ENCODE results near the gene NARS2.
"Not testable (repeated sequence)": the region's sequence is repeated elsewhere in the genome, so short reads cannot be mapped to it uniquely, and the experiment has no call there.

Gene NARS2

DNA sequence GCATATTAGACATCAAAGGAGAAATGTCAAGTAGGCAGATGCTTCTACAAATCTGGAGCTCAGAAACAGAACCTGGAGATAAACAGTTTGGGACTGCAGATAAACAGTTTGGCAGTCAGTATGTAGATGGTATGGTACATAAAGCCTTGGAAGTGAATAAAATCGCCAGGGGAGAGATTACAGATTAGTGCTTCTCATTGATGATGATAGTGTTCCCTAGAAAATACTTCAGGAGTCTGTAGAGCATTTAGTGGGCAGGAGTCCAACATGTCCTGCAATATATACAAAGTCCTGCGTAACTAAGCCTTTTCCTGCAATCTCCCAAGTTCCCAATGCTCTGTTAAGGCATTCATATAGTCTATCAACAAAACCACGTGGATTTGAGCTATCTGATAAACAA lies 35.2 kb downstream of the NARS2 start:
- no peak for DNase-seq

GRCh38 chr11:78536933-78537332 lies 37.7 kb downstream of the NARS2 start:
- DNase-seq: no peak

GRCh38 chr11:78535920-78536319 lies 38.7 kb downstream of the NARS2 start:
- no peak for DNase-seq

- no peak for DNase-seq
These were observed 39.6 kb downstream of the NARS2 start for GRCh38 chr11:78535027-78535426.

- DNase-seq: no peak
These were observed 41.3 kb downstream of the NARS2 start for GRCh38 chr11:78533399-78533798.

GRCh38 chr11:78532991-78533390 lies 41.7 kb downstream of the NARS2 start:
- DNase-seq: no peak

DNA sequence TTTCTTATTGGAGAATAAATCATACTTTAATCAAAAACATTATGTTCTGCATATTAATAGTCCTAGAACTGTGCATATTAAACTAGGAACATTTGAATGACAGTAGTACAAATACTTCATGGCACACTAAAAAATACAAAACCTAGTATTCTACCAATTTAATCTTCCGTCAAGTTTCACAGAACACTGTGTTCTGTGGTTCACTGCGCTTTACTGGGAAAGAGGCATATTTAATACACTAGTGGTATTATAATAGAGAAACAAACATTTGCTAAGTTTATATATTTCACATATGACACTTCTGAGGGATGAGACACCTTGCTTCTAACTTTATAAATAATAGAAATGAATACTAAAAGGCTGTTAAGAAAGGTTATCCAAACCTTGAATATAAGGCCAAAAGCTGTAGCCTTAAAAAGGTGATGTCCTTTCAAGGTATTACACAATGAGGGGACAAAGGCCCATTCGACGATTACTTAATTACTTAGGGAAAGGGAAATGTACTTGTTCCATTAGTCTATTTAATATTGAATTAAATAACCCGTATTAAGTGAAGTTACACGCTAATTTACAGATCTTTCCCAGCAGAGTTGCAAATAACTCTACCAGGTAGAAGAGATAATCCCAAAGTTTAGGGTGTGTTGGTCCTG lies 48.0 kb downstream of the NARS2 start:
- no peak for DNase-seq

- DNase-seq: no peak
These were observed 48.9 kb downstream of the NARS2 start for GRCh38 chr11:78525720-78526119.

DNA sequence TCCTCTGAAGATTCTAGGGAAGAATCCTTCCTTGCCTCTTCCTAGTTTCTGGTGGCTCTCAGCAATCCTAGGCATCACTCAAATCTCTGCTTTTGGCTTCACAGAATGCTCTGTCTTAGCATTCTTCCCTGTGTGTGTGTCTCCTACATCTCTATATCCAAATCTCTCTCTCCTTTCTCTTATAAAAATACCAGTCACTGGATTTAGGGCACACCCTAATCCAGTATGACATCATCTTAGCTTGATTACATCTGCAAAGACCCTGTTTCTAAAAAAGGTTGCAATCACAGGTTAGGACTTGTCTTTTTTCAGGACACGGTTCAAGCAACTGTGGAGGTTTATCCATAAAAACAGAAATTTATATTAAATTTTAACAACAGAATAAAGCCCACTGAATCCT lies 54.4 kb downstream of the NARS2 start:
- no peak for DNase-seq

- DNase-seq: no peak
These were observed 58.4 kb downstream of the NARS2 start for GRCh38 chr11:78516281-78516680.

DNA sequence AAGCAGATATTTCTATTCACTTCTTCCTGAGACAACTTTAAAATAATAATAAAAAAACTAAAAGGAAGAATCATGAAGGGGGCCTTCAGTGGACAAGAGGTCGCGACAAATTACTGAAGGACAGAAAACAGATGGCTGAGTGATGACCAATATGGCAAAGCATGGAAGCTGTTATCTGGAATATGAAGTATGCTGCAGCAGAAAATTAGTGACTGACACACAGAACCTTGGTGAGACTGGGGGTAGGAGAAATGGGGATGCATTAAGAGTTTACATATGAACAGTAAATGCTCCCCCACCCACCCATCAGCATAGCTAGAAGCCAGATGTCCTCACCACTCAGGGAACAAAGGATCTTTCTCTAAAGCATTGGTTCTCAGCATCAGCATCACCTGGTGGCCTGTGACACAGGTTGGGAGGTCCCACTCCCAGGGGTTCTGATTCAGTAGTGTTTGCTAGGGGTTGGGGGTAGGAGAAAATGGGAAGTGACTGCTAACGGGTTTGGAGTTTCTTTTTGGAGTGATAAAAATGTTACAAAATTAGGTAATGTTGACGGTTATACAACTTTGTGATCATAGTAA lies 59.7 kb downstream of the NARS2 start:
- no peak for DNase-seq

DNA sequence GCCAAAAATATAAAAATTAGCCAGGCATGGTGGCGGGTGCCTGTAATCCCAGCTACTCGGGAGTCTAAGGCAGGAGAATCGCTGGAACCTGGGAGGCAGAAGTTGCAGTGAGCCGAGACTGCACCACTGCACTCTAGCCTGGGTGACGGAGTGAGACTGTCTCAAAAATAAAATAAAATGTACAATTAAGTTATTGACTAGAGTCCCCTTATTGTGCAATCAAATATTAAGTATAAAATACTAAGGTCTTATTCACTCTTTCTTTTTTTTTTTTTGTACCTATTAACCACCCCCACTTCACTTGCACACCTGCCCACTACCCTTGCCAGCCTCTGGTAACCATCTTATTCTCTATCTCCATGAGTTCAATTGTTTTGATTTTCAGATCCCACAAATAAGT lies 61.6 kb downstream of the NARS2 start:
- not testable (repeated sequence) for DNase-seq

DNA sequence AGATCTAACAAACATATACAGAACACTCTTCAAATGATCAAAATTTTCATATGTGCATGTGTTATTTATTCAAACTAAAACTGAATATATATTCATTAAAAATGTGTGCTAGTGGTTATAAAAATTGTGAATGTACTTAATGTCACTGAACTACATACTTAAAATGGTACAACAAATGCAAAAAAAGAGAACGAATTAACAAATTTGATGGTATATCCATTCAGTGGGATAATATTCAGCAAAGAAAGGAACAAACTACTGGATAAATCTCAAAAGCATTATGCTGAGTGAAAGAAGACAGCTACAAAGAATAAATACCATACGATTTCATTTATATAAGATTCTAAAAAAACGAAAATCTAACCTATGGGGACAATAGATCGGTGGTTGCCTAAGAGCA lies 64.1 kb downstream of the NARS2 start:
- no peak for DNase-seq

DNA sequence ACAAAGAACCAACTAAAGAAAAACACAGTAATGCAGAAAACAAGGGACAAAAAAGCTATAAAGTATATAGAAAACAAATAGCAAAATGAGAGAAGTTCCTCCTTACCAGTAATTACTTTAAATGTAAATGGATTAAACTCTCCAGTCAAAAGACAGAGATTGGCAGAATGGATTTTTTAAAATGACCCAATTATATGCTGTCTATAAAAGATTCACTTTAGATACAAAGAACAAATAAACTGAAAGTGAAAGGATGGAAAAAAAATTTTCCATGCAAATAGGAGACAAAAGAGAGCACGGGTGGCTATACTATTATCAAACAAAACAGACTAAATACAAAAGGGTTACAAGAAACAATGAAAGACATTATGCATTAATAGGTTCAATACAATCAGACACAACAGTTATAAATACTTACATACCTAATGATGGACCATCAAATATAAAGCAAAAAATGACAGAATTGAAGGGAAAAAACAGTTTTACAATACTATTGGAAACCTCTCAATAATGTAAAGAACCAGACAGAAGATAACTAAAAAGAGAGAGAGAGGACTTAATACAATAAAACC lies 64.6 kb downstream of the NARS2 start:
- DNase-seq: no peak

DNA sequence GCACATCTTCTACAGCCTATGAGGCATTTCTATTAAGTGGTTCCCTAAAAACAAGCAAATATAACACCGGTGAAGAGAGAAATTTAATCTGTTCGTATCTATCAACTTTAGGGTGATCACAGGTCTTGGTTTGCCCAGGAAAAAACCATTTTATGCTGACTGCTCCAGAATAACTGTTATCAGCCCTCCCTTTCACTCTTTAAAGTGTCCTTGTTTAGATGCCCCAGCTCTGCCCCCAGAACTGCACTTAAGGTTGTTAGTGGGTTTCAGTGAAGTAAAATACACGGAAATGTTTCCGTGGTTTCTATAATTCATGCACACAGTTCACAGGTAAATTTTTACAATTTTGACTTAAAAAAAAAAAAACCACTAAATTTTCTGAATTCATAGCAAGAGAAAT lies 70.0 kb downstream of the NARS2 start:
- no peak for DNase-seq

GRCh38 chr11:78504181-78504580 lies 70.5 kb downstream of the NARS2 start:
- no peak for DNase-seq

DNA sequence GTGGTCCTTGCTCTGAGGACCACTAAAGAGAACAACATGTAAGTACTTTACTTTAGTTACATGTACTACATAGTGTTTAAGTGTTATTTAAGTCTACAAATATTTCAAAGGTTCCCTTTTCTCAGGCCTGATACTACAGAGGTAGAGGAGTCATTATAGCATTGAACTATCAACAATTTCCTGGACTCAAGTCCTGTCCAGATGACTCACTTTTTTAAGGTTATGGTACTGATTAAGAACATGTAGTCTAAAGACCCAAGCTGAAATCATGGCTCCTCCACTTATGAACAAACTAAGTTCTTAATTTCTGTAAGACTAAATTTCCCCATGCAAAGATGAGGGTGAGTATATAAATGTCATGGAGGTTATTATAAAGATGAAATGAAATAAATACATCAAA lies 74.7 kb downstream of the NARS2 start:
- no peak for DNase-seq

- DNase-seq: no peak
These were observed 77.4 kb downstream of the NARS2 start for GRCh38 chr11:78497293-78497692.

GRCh38 chr11:78493413-78493975 lies 81.2 kb downstream of the NARS2 start:
- DNase-seq: no peak

DNA sequence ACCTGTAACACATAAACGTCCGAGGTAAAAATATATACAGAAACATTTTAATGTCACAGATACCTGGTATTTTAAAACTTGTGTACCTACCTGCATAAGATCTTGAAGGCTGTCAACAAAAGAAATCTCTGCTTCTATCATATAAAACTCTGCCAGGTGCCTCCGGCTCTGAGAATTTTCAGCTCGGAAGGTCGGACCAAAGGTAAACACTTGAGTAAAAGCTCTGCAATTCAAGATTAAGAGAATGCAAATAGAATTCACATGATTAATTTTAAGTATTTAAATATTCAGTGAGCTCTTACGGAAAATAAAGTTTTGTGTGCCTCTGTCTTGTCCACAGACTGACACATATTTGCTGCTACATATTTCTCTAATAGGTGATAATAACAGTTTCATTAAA lies 81.7 kb downstream of the NARS2 start:
- no peak for DNase-seq

GRCh38 chr11:78489184-78489583 lies 85.5 kb downstream of the NARS2 start:
- no peak for DNase-seq

DNA sequence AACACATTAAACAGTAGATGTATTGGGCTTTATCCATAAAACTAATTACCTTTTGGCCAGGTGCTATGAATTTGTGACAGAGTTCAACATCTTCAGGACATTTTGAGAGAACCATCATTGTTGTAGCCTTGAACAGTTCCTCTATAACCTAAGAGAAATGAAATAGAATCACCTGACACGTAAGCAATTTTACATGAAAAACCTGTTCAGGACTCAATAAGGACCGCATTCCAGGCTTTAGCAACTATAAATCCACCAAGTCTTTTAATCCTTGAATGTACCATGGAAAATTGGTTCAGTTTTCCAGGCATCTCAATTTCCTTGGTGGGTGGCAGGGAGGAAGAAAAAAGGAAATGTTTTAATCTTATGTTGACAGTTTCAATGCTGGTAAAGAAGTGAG lies 96.1 kb downstream of the NARS2 start:
- no peak for DNase-seq

GRCh38 chr11:78476066-78476465 lies 98.6 kb downstream of the NARS2 start:
- DNase-seq: no peak

- DNase-seq: no peak
These were observed 100.2 kb downstream of the NARS2 start for GRCh38 chr11:78474451-78474850.

- no peak for DNase-seq
These were observed 101.8 kb downstream of the NARS2 start for GRCh38 chr11:78472905-78473304.
